ENCODE data around the gene ZNF609. TPM values are rescaled to one million over a fixed set of nuclear protein-coding genes. Genes with fewer than 3 reads are reported as not detected.

ZNF609 gene
- total RNA-seq = 10 to 100 TPM; 26.9 to 34.1 (median 28.3) TPM

- H3K27me3 Mint-ChIP-seq (ENCODE audit: low read depth) = no peaks in the 10 kb centered on the region
- H3K36me3 Mint-ChIP-seq (ENCODE audit: insufficient read depth) = no peaks in the 10 kb centered on the region
- DNase-seq (peak; percentile 79), ATAC-seq (peak; percentile 67 to 75)
- H3K9me3 Mint-ChIP-seq = no peaks in the 10 kb centered on the region
- H3K4me1 Mint-ChIP-seq (ENCODE audit: low read depth) = peaks cover 80% of the 10 kb centered on the region
- peak within 1 kb of the TSS; percentile 88 for H3K4me3 Mint-ChIP-seq
These were observed at the start of gene ZNF609 for GRCh38 chr15:64460206-64460723. TSS of gene ZNF609 (plus strand) at chr15:64460578. CDS start at chr15:64499420, 38,842 bp downstream.

GRCh38 chr15:64412216-64412615 lies 48.2 kb upstream of the ZNF609 start:
- DNase-seq = no peak
- no peak for ATAC-seq
- H3K36me3 Mint-ChIP-seq (ENCODE audit: insufficient read depth) = peaks cover 30% of the 10 kb centered on the region
- no peaks in the 10 kb centered on the region for H3K27me3 Mint-ChIP-seq (ENCODE audit: low read depth)
- no peak overlapping the region for H3K4me3 Mint-ChIP-seq
- H3K9me3 Mint-ChIP-seq = no peaks in the 10 kb centered on the region
- no peaks in the 10 kb centered on the region for H3K4me1 Mint-ChIP-seq (ENCODE audit: low read depth)

- Mint-ChIP-seq H3K9me3 (no peaks in the 10 kb centered on the region), H3K4me3 (no peak overlapping the region), H3K4me1 (ENCODE audit: low read depth) (peaks cover 12% of the 10 kb centered on the region), H3K27me3 (ENCODE audit: low read depth) (no peaks in the 10 kb centered on the region), H3K36me3 (ENCODE audit: insufficient read depth) (peaks cover 25% of the 10 kb centered on the region)
- ATAC-seq (no peak), DNase-seq (no peak)
These were observed 37.7 kb upstream of the ZNF609 start for GRCh38 chr15:64422697-64423096.

GRCh38 chr15:64423970-64424369 lies 36.4 kb upstream of the ZNF609 start:
- H3K4me3 Mint-ChIP-seq = no peak overlapping the region

GRCh38 chr15:64425221-64425620 lies 35.2 kb upstream of the ZNF609 start:
- DNase-seq (no peak), ATAC-seq (no peak)
- H3K4me3 Mint-ChIP-seq = no peak overlapping the region
- H3K36me3 Mint-ChIP-seq (ENCODE audit: insufficient read depth) = peaks cover 21% of the 10 kb centered on the region
- H3K27me3 Mint-ChIP-seq (ENCODE audit: low read depth) = no peaks in the 10 kb centered on the region
- no peaks in the 10 kb centered on the region for H3K9me3 Mint-ChIP-seq
- peaks cover 31% of the 10 kb centered on the region for H3K4me1 Mint-ChIP-seq (ENCODE audit: low read depth)

More at GRCh38 chr15:64423970-64424369, 36.4 kb upstream of the ZNF609 start:
- peaks cover 21% of the 10 kb centered on the region for H3K4me1 Mint-ChIP-seq (ENCODE audit: low read depth)
- no peaks in the 10 kb centered on the region for H3K27me3 Mint-ChIP-seq (ENCODE audit: low read depth)
- no peak for DNase-seq
- H3K36me3 Mint-ChIP-seq (ENCODE audit: insufficient read depth) = peaks cover 21% of the 10 kb centered on the region
- ATAC-seq = no peak
- no peaks in the 10 kb centered on the region for H3K9me3 Mint-ChIP-seq

GRCh38 chr15:64426845-64427465 lies 33.4 kb upstream of the ZNF609 start:
- Mint-ChIP-seq H3K9me3 (no peaks in the 10 kb centered on the region), H3K4me1 (ENCODE audit: low read depth) (peaks cover 41% of the 10 kb centered on the region), H3K4me3 (no peak overlapping the region), H3K27me3 (ENCODE audit: low read depth) (no peaks in the 10 kb centered on the region), H3K36me3 (ENCODE audit: insufficient read depth) (peaks cover 21% of the 10 kb centered on the region)
- no peak for ATAC-seq
- no peak for DNase-seq

GRCh38 chr15:64429448-64429847 lies 30.9 kb upstream of the ZNF609 start:
- H3K9me3 Mint-ChIP-seq = no peaks in the 10 kb centered on the region
- ATAC-seq (peak; percentile 87 to 91), DNase-seq (no peak)
- H3K36me3 Mint-ChIP-seq (ENCODE audit: insufficient read depth) = peaks cover 17% of the 10 kb centered on the region
- H3K4me1 Mint-ChIP-seq (ENCODE audit: low read depth) = peaks cover 43% of the 10 kb centered on the region
- H3K4me3 Mint-ChIP-seq = peak overlapping the region; percentile 37
- no peaks in the 10 kb centered on the region for H3K27me3 Mint-ChIP-seq (ENCODE audit: low read depth)

- H3K4me1 Mint-ChIP-seq (ENCODE audit: low read depth) = peaks cover 44% of the 10 kb centered on the region
- DNase-seq (peak; percentile 8), ATAC-seq (peak; percentile 65 to 69)
- no peaks in the 10 kb centered on the region for H3K9me3 Mint-ChIP-seq
- H3K4me3 Mint-ChIP-seq = peak overlapping the region; percentile 37
- H3K27me3 Mint-ChIP-seq (ENCODE audit: low read depth) = no peaks in the 10 kb centered on the region
- peaks cover 14% of the 10 kb centered on the region for H3K36me3 Mint-ChIP-seq (ENCODE audit: insufficient read depth)
These were observed 30.2 kb upstream of the ZNF609 start for GRCh38 chr15:64430000-64430735.

- Mint-ChIP-seq H3K4me3 (no peak overlapping the region), H3K27me3 (ENCODE audit: low read depth) (no peaks in the 10 kb centered on the region), H3K9me3 (no peaks in the 10 kb centered on the region), H3K36me3 (ENCODE audit: insufficient read depth) (peaks cover 18% of the 10 kb centered on the region), H3K4me1 (ENCODE audit: low read depth) (peaks cover 35% of the 10 kb centered on the region)
- no peak for DNase-seq
- ATAC-seq = no peak
These were observed 22.4 kb upstream of the ZNF609 start for GRCh38 chr15:64437982-64438381.

GRCh38 chr15:64438653-64439447 lies 21.5 kb upstream of the ZNF609 start:
- Mint-ChIP-seq H3K36me3 (ENCODE audit: insufficient read depth) (peaks cover 16% of the 10 kb centered on the region), H3K4me3 (no peak overlapping the region)

GRCh38 chr15:64441852-64442251 lies 18.5 kb upstream of the ZNF609 start:
- peaks cover 14% of the 10 kb centered on the region for H3K36me3 Mint-ChIP-seq (ENCODE audit: insufficient read depth)
- no peaks in the 10 kb centered on the region for H3K9me3 Mint-ChIP-seq

More at GRCh38 chr15:64438653-64439447, 21.5 kb upstream of the ZNF609 start:
- H3K27me3 Mint-ChIP-seq (ENCODE audit: low read depth) = no peaks in the 10 kb centered on the region
- DNase-seq = no peak
- peaks cover 44% of the 10 kb centered on the region for H3K4me1 Mint-ChIP-seq (ENCODE audit: low read depth)
- no peaks in the 10 kb centered on the region for H3K9me3 Mint-ChIP-seq
- no peak for ATAC-seq

GRCh38 chr15:64443016-64443415 lies 17.4 kb upstream of the ZNF609 start:
- Mint-ChIP-seq H3K9me3 (no peaks in the 10 kb centered on the region), H3K4me1 (ENCODE audit: low read depth) (peaks cover 52% of the 10 kb centered on the region), H3K4me3 (no peak overlapping the region), H3K27me3 (ENCODE audit: low read depth) (no peaks in the 10 kb centered on the region), H3K36me3 (ENCODE audit: insufficient read depth) (peaks cover 20% of the 10 kb centered on the region)
- ATAC-seq (no peak), DNase-seq (no peak)

More at GRCh38 chr15:64441852-64442251, 18.5 kb upstream of the ZNF609 start:
- Mint-ChIP-seq H3K4me1 (ENCODE audit: low read depth) (peaks cover 54% of the 10 kb centered on the region), H3K4me3 (no peak overlapping the region), H3K27me3 (ENCODE audit: low read depth) (no peaks in the 10 kb centered on the region)
- no peak for DNase-seq
- no peak for ATAC-seq

GRCh38 chr15:64443747-64444621 lies 16.4 kb upstream of the ZNF609 start:
- ATAC-seq (peak; percentile 89), DNase-seq (no peak)
- Mint-ChIP-seq H3K27me3 (ENCODE audit: low read depth) (no peaks in the 10 kb centered on the region), H3K4me3 (peak overlapping the region; percentile 74), H3K9me3 (no peaks in the 10 kb centered on the region), H3K4me1 (ENCODE audit: low read depth) (peaks cover 50% of the 10 kb centered on the region), H3K36me3 (ENCODE audit: insufficient read depth) (peaks cover 23% of the 10 kb centered on the region)
